Mucosa of descending colon (tissue), 3 donors: Measurements from ENCODE around the gene AHRR. TPM values are rescaled to one million over a fixed set of nuclear protein-coding genes. Genes with fewer than 3 reads are reported as not detected.
"Not testable (repeated sequence)": the region's sequence is repeated elsewhere in the genome, so short reads cannot be mapped to it uniquely, and the experiment has no call there.

Experiments
- ATAC-seq: fragments of 200-7000 bp; cut with Tn5 transposase; one replicate; pipeline ENCODE4 v1.9.1; 2020; ENCODE audit warnings: mild to moderate bottlenecking, moderate library complexity
- DNase-seq, 3 donors: peaks; one replicate each; pipeline ENCODE4 v3.0.0-alpha.2; 2020
- H3K36me3 ChIP-seq: fragments of 200-600 bp; one replicate; pipeline ENCODE4 v1.8.0; 2021; ENCODE audit warnings: low read depth, mild to moderate bottlenecking
- H3K4me1 ChIP-seq: fragments of 200-600 bp; one replicate; pipeline ENCODE4 v1.8.0; 2021; ENCODE audit warnings: low read depth, mild to moderate bottlenecking
- H3K4me3 ChIP-seq: fragments of 200-600 bp; one replicate; pipeline ENCODE4 v1.8.0; 2021; ENCODE audit warnings: mild to moderate bottlenecking
- H3K9me3 ChIP-seq: fragments of 200-600 bp; one replicate; pipeline ENCODE4 v1.8.0; 2021; ENCODE audit warnings: mild to moderate bottlenecking
- CTCF ChIP-seq: fragments of 200-600 bp; IDR thresholded peaks from one replicate; pipeline ENCODE4 v1.8.0; 2022; ENCODE audit warnings: antibody characterized with exemption, mild to moderate bottlenecking
- intact Hi-C, 2 donors: fragments of 100-400 bp; cut with DNase I in 1 of 2; cut with micrococcal nuclease in 1 of 2; formaldehyde crosslinking; loops; one replicate each; pipeline versions ENCODE4 v1.11.0 to v1.11.1; 2022; cut with DNase I, micrococcal nuclease
- total RNA-seq, 3 donors: library from RNA; stranded (reverse); fragmentation: NEBNext Ultra II Directional in 2 of 3; extraction: Animal tissue kit (Norgen Biotek cat#: 25700) in 2 of 3; gene quantifications; one replicate each; pipeline versions ENCODE4 v1.2.1 to v1.2.4, GENCODE V29; 2021 to 2023
- donor health status: DM: no; HTN: no; CAD: no; lungs with moderate emphysema.
- donor health status: DM: no; HTN: no; CAD: no.
- donor health status: DM: no; HTN: yes; CAD: no.

AHRR gene
- total RNA-seq, 3 donors from 2014 or later: 2.0 to 3.2 (median 2.3) TPM

DNA sequence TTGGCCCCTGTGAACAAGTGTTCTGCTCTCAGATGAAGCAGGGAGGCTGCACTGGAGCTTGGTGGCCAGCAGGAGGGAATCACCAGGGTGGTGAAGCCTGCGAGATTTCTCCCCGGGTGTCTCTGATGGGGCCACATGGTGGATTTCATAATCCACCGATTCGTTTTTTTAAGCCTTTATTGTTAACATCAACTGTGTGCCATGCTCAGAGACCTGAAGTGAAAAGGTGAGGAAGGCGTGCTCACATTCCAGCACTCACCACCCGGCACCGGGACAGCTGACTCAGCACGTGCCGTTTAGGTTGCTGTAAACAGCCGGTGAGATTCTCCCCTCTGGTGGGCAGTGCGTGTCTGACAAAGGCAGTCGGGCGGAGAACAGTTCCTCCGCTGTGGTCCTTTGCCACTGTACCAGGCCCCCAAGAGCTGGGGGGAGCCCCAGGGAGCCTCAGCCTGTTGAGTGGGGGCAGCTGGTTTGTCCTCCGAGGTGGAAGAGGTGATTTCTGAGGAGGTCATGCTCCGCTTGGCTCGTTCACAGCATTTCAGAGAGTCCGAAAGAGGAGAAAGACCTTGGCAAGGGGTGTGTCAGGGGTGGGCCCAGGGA is 12.7 kb upstream of the AHRR start:
- no peaks in the 10 kb centered on the region for H3K9me3 ChIP-seq
- ATAC-seq: no peak
- H3K36me3 ChIP-seq: no peaks in the 10 kb centered on the region
- no peak for TF ChIP-seq CTCF
- no peaks in the 10 kb centered on the region for H3K4me1 ChIP-seq
- no peak overlapping the region for H3K4me3 ChIP-seq
- DNase-seq: peak in 1 of 3 donors; percentile 33
- intact Hi-C loops: no loop called here

- H3K36me3 ChIP-seq, intact Hi-C loops: not testable (repeated sequence)
These were observed 11.7 kb upstream of the AHRR start for GRCh38 chr5:309831-310230.

DNA sequence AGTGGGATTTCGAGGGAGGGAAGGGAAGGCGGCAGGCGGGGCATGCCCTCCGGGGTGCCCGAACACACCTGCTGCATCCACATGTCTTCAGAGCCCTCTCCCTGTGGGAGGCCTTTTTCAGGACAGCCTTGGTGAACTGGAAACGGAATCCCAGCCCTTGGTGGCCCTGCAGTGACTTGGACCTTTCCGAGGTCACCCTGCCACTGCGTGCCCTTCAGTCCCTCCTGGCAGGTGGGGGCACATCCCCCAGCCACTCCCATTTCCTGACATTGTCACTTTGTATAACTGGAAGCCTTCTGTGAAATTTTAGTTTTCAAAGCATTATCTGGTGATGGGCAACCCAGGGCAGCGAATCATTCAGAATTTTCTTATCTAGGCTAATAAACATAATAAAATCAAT is 11.0 kb upstream of the AHRR start:
- DNase-seq: no peak
- Histone ChIP-seq H3K36me3 (no peaks in the 10 kb centered on the region), H3K4me3 (no peak overlapping the region), H3K9me3 (no peaks in the 10 kb centered on the region), H3K4me1 (no peaks in the 10 kb centered on the region)
- intact Hi-C loops: no loop called here
- no peak for ATAC-seq
- TF ChIP-seq CTCF: no peak

More at GRCh38 chr5:309831-310230, 11.7 kb upstream of the AHRR start:
- peak in 1 of 3 donors; percentile 24 for DNase-seq
- not testable (repeated sequence) for H3K4me1 ChIP-seq, ATAC-seq, H3K4me3 ChIP-seq, H3K9me3 ChIP-seq

DNA sequence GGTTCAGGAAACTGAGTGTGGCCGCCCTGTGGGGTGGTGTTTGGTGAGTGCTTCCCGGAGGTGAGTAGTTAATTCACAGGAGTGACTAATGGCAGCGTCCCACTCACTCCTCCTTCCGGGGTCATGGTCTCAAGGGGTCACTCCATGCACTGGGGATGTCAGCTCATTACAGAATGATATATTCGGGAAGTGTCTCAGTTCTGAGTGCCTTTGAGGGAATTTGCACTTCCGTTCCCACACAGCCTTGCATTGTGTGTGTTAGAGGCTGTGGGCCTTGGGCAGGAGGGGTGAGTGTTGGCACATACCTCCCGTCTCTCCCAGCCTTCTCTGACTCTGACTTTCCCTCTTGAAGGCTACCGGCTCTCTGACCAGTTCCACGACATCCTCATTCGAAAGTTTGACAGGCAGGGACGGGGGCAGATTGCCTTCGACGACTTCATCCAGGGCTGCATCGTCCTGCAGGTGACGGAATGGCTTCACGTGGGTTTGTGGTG is 10.5 kb upstream of the AHRR start:
- H3K4me3 ChIP-seq: no peak overlapping the region
- no peak for DNase-seq
- no peak for ATAC-seq
- H3K9me3 ChIP-seq: no peaks in the 10 kb centered on the region
- intact Hi-C loops: no loop called here
- no peak for TF ChIP-seq CTCF
- no peaks in the 10 kb centered on the region for H3K36me3 ChIP-seq
- no peaks in the 10 kb centered on the region for H3K4me1 ChIP-seq

- no peak for DNase-seq
- intact Hi-C loops: no loop called here
These were observed 9.6 kb upstream of the AHRR start for GRCh38 chr5:311963-312362.

GRCh38 chr5:312845-313244 is 8.7 kb upstream of the AHRR start:
- Histone ChIP-seq H3K9me3 (no peaks in the 10 kb centered on the region), H3K4me3 (no peak overlapping the region), H3K36me3 (no peaks in the 10 kb centered on the region), H3K4me1 (peaks cover 2% of the 10 kb centered on the region)
- intact Hi-C loops: no loop called here
- DNase-seq (no peak), ATAC-seq (no peak)
- no peak for TF ChIP-seq CTCF

More at GRCh38 chr5:311963-312362, 9.6 kb upstream of the AHRR start:
- ATAC-seq: no peak
- Histone ChIP-seq H3K4me1 (no peaks in the 10 kb centered on the region), H3K4me3 (no peak overlapping the region), H3K9me3 (no peaks in the 10 kb centered on the region), H3K36me3 (no peaks in the 10 kb centered on the region)
- TF ChIP-seq CTCF: no peak
